ENCODE results near the gene SLC34A3.

GRCh38 chr9:137277329-137278041 is 46.8 kb downstream of the SLC34A3 start, which contains the start of gene TOR4A:
- TF ChIP-seq CTCF (IDR thresholded peaks at IDR 0.05) (peak; percentile 33; the same call in 1 of the 3 replicates), USF2 (IDR thresholded peaks at IDR 0.05) (no peak), BHLHE40 (IDR thresholded peaks at IDR 0.05; ENCODE audit: low read depth, low read length) (no peak), MAX (IDR thresholded peaks at IDR 0.05) (peak; percentile 24; the same call in 1 of the 2 replicates), KDM1A (IDR thresholded peaks at IDR 0.05; ENCODE audit: low read depth) (no peak), HMGXB4 (CRISPR knock-in tag; IDR thresholded peaks at IDR 0.05; ENCODE audit: borderline replicate concordance) (no peak), CEBPB (IDR thresholded peaks at IDR 0.05) (no peak), POLR2A (IDR thresholded peaks at IDR 0.05; ENCODE audit: low read length) (peak; percentile 56), RCOR1 (IDR thresholded peaks at IDR 0.05; ENCODE audit: low read depth, low read length) (no peak), NR3C1 (IDR thresholded peaks at IDR 0.05) (no peak), CHD2 (IDR thresholded peaks at IDR 0.05; ENCODE audit: low read length, partially characterized antibody) (no peak)
